Loucy (cell line): ENCODE measurements around the gene NOL9.

Experiments used
- EZH2phosphoT487 ChIP-seq: fragments of 200-600 bp; IDR thresholded peaks from 2 replicates; pipeline ENCODE4 v1.6.1; 2018; ENCODE audit warnings: antibody characterized with exemption, mild to moderate bottlenecking, moderate library complexity, borderline replicate concordance
- TF ChIP-seq, protein P1 (sequence below): fragments of 200-600 bp; sonication (generic); conservative IDR thresholded peaks from 2 replicates; pipeline ENCODE4 v1.5.1; 2014; ENCODE audit warnings: mild to moderate bottlenecking, antibody characterized with exemption, low read length

DNA sequence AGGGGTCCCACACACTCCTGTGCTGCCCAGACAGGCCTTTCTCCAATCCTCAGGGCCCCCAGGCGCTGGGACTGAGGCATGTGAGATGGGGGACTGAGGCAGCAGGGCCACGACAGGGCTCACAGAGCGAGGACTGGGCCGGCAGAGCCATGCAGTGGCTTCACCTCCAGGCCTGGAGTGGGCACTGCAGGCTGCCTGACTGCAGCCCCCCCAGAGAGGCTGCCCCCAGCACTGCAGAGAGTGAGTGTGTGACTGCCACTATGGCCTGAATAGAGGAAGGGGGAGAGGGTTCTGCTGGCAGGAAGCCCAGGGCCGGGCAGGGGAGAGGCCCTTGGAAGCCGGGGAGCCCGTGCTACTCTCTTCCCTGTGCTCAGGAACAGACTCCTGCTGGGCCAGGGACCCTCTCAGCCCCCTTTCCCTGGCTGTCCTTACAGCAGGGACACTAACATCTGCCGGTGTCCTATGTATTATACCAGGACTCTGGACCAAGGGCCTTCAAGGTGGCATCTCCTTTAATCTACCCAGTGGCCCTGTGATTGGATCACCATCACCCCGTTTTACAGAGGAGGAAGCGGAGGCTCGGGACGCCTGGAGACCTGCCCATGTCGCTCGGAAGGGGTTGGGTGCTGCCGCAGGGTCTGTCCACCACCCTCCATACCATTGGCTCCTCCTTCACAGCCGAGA lies 42.6 kb downstream of the NOL9 start:
- TF ChIP-seq, protein P1, sequence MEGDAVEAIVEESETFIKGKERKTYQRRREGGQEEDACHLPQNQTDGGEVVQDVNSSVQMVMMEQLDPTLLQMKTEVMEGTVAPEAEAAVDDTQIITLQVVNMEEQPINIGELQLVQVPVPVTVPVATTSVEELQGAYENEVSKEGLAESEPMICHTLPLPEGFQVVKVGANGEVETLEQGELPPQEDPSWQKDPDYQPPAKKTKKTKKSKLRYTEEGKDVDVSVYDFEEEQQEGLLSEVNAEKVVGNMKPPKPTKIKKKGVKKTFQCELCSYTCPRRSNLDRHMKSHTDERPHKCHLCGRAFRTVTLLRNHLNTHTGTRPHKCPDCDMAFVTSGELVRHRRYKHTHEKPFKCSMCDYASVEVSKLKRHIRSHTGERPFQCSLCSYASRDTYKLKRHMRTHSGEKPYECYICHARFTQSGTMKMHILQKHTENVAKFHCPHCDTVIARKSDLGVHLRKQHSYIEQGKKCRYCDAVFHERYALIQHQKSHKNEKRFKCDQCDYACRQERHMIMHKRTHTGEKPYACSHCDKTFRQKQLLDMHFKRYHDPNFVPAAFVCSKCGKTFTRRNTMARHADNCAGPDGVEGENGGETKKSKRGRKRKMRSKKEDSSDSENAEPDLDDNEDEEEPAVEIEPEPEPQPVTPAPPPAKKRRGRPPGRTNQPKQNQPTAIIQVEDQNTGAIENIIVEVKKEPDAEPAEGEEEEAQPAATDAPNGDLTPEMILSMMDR: no peak
- no peak for TF ChIP-seq EZH2phosphoT487
